Parathyroid adenoma (tissue), 2 donors: ENCODE results near the gene HARS2.
A peak's percentile ranks its signal among the peaks of the same experiment; 100 is the strongest.

Experiments
- H2AFZ ChIP-seq: fragments of 300-600 bp; sonication (generic); one replicate; pipeline ENCODE4 v1.7.0; 2017; ENCODE audit warnings: antibody characterized with exemption, mild to moderate bottlenecking
- H3K27ac ChIP-seq: fragments of 300-600 bp; sonication (generic); one replicate; pipeline ENCODE4 v1.7.0; 2017
- H3K27me3 ChIP-seq: fragments of 300-600 bp; sonication (generic); one replicate; pipeline ENCODE4 v1.7.0; 2017; ENCODE audit warnings: low read length; ENCODE audit not compliant: control insufficient read depth, insufficient read depth
- H3K36me3 ChIP-seq: fragments of 300-600 bp; sonication (generic); one replicate; pipeline ENCODE4 v1.7.0; 2017; ENCODE audit warnings: low read length; ENCODE audit not compliant: control insufficient read depth, insufficient read depth
- H3K4me1 ChIP-seq: fragments of 300-600 bp; sonication (generic); one replicate; pipeline ENCODE4 v1.7.0; 2017; ENCODE audit warnings: control low read depth
- H3K4me2 ChIP-seq: fragments of 300-600 bp; sonication (generic); one replicate; pipeline ENCODE4 v1.7.0; 2017; ENCODE audit warnings: low read length
- H3K4me3 ChIP-seq: fragments of 300-600 bp; sonication (generic); one replicate; pipeline ENCODE4 v1.7.0; 2017; ENCODE audit warnings: low read depth, low read length
- H3K79me2 ChIP-seq: fragments of 300-600 bp; sonication (generic); one replicate; pipeline ENCODE4 v1.7.0; 2017; ENCODE audit warnings: control low read depth
- H3K9ac ChIP-seq: fragments of 300-600 bp; sonication (generic); one replicate; pipeline ENCODE4 v1.7.0; 2017; ENCODE audit warnings: mild to moderate bottlenecking
- H3K9me3 ChIP-seq: fragments of 300-600 bp; sonication (generic); one replicate; pipeline ENCODE4 v1.7.0; 2017; ENCODE audit warnings: low read length; ENCODE audit not compliant: control insufficient read depth
- CTCF ChIP-seq: fragments of 300-600 bp; sonication (generic); IDR thresholded peaks from one replicate; pipeline ENCODE4 v1.7.0; 2017; ENCODE audit warnings: antibody characterized with exemption, mild to moderate bottlenecking
- donor health status: primary hyperparathyroidism.

Gene HARS2

GRCh38 chr5:140671472-140672125, 19.7 kb upstream of the HARS2 start:
- Histone ChIP-seq H3K9me3 (no peaks in the 10 kb centered on the region), H3K4me2 (no peak overlapping the region), H3K79me2 (no peaks in the 10 kb centered on the region), H3K9ac (no peak overlapping the region), H3K4me3 (no peak overlapping the region), H3K27ac (no peak overlapping the region), H2AFZ (no peak overlapping the region), H3K27me3 (no peaks in the 10 kb centered on the region), H3K36me3 (no peaks in the 10 kb centered on the region), H3K4me1 (no peaks in the 10 kb centered on the region)
- no peak for TF ChIP-seq CTCF

GRCh38 chr5:140672455-140673186, 18.6 kb upstream of the HARS2 start:
- H3K27ac ChIP-seq = no peak overlapping the region
- H3K4me1 ChIP-seq = no peaks in the 10 kb centered on the region
- H2AFZ ChIP-seq = peak overlapping the region; percentile 8
- H3K79me2 ChIP-seq = no peaks in the 10 kb centered on the region
- H3K9ac ChIP-seq = no peak overlapping the region
- no peak overlapping the region for H3K4me3 ChIP-seq
- no peak for TF ChIP-seq CTCF
- no peaks in the 10 kb centered on the region for H3K9me3 ChIP-seq
- no peaks in the 10 kb centered on the region for H3K36me3 ChIP-seq
- no peak overlapping the region for H3K4me2 ChIP-seq
- H3K27me3 ChIP-seq = no peaks in the 10 kb centered on the region

- Histone ChIP-seq H3K9me3 (no peaks in the 10 kb centered on the region), H3K4me1 (no peaks in the 10 kb centered on the region), H3K36me3 (no peaks in the 10 kb centered on the region), H3K9ac (no peak within 1 kb of the TSS), H3K4me2 (no peak within 1 kb of the TSS), H3K79me2 (no peaks in the 10 kb centered on the region), H3K27ac (no peak within 1 kb of the TSS), H3K27me3 (no peaks in the 10 kb centered on the region), H3K4me3 (no peak within 1 kb of the TSS), H2AFZ (peak within 1 kb of the TSS; percentile 8)
- no peak for TF ChIP-seq CTCF
These were observed 17.9 kb upstream of the HARS2 start, which contains the start of gene DND1 for GRCh38 chr5:140673187-140673976. DND1 (minus strand) TSS chr5:140673576; CDS start chr5:140673542, 34 bp downstream.

- no peak overlapping the region for H3K27ac ChIP-seq
- H3K27me3 ChIP-seq = no peaks in the 10 kb centered on the region
- no peak overlapping the region for H3K4me3 ChIP-seq
- no peaks in the 10 kb centered on the region for H3K79me2 ChIP-seq
- no peak for TF ChIP-seq CTCF
- no peaks in the 10 kb centered on the region for H3K36me3 ChIP-seq
- H3K4me2 ChIP-seq = no peak overlapping the region
- no peak overlapping the region for H2AFZ ChIP-seq
- H3K9ac ChIP-seq = no peak overlapping the region
- H3K4me1 ChIP-seq = no peaks in the 10 kb centered on the region
- H3K9me3 ChIP-seq = no peaks in the 10 kb centered on the region
These were observed 17.0 kb upstream of the HARS2 start for GRCh38 chr5:140674211-140674610.
